Loucy (cell line): ENCODE measurements around the gene GVQW3.

Experiments
- CTCF ChIP-seq: fragments of 200-600 bp; sonication (generic); conservative IDR thresholded peaks from 2 replicates; pipeline ENCODE4 v1.5.1; 2014; ENCODE audit warnings: mild to moderate bottlenecking, antibody characterized with exemption, low read length
- EZH2phosphoT487 ChIP-seq: fragments of 200-600 bp; IDR thresholded peaks from 2 replicates; pipeline ENCODE4 v1.6.1; 2018; ENCODE audit warnings: antibody characterized with exemption, mild to moderate bottlenecking, moderate library complexity, borderline replicate concordance

GRCh38 chr11:76443268-76443980 lies 62.3 kb downstream of the GVQW3 start:
- no peak for TF ChIP-seq CTCF
- TF ChIP-seq EZH2phosphoT487, result no peak
